OCI-LY1 (cell line): Measurements from ENCODE around the gene ZNF41.

ENCODE experiments used
- H2AFZ ChIP-seq: fragments of 200-600 bp; sonication (generic), shearing (Covaris generic); 2 replicates; pipeline ENCODE4 v1.6.0; 2014; ENCODE audit warnings: antibody characterized with exemption, mild to moderate bottlenecking, low read length
- H3F3A ChIP-seq: fragments of 200-600 bp; sonication (generic), shearing (Covaris generic); 2 replicates; pipeline ENCODE4 v1.6.0; 2014; ENCODE audit warnings: mild to moderate bottlenecking, antibody characterized with exemption, low read length, moderate library complexity; ENCODE audit not compliant: insufficient read depth
- H3K27ac ChIP-seq: fragments of 200-600 bp; sonication (generic); 2 replicates; pipeline ENCODE4 v1.5.1; 2014; ENCODE audit warnings: low read length, mixed run types, mild to moderate bottlenecking, low read depth; ENCODE audit not compliant: poor library complexity, severe bottlenecking
- H3K27me3 ChIP-seq: fragments of 200-600 bp; sonication (generic); 2 replicates; pipeline ENCODE4 v1.6.0; 2014; ENCODE audit warnings: antibody characterized with exemption, mild to moderate bottlenecking, low read length, moderate library complexity; ENCODE audit not compliant: insufficient read depth
- H3K36me3 ChIP-seq: fragments of 200-600 bp; sonication (generic); 2 replicates; pipeline ENCODE4 v1.6.1; 2014; ENCODE audit warnings: mild to moderate bottlenecking, antibody characterized with exemption, low read length, moderate library complexity, mixed read lengths; ENCODE audit not compliant: insufficient read depth
- H3K4me1 ChIP-seq: fragments of 200-600 bp; sonication (generic); 2 replicates; pipeline ENCODE4 v1.5.1; 2014; ENCODE audit warnings: mild to moderate bottlenecking, low read length, moderate library complexity; ENCODE audit not compliant: insufficient read depth, severe bottlenecking
- H3K4me2 ChIP-seq: fragments of 200-600 bp; sonication (generic), shearing (Covaris generic); 2 replicates; pipeline ENCODE4 v1.6.1; 2014; ENCODE audit warnings: low read length
- H3K4me3 ChIP-seq: fragments of 200-600 bp; sonication (generic); 2 replicates; pipeline ENCODE4 v1.5.1; 2014; ENCODE audit warnings: low read length, low read depth, mild to moderate bottlenecking, mixed read lengths; ENCODE audit not compliant: poor library complexity, severe bottlenecking
- H3K79me2 ChIP-seq: fragments of 200-600 bp; shearing (Covaris generic); 2 replicates; pipeline ENCODE4 v1.6.1; 2016; ENCODE audit warnings: mixed run types, low read length, mixed read lengths; ENCODE audit not compliant: insufficient read depth
- H3K9ac ChIP-seq: fragments of 200-600 bp; sonication (generic), shearing (Covaris generic); 2 replicates; pipeline ENCODE4 v1.6.1; 2014; ENCODE audit warnings: mild to moderate bottlenecking, low read length, mixed read lengths
- H3K9me2 ChIP-seq: fragments of 200-600 bp; sonication (generic), shearing (Covaris generic); 2 replicates; pipeline ENCODE4 v1.6.1; 2014; ENCODE audit warnings: low read depth, mild to moderate bottlenecking, low read length, mixed read lengths
- H3K9me3 ChIP-seq: fragments of 200-600 bp; shearing (Covaris generic); 2 replicates; pipeline ENCODE4 v1.6.1; 2014; ENCODE audit warnings: low read length, mixed read lengths
- H4K20me1 ChIP-seq: fragments of 200-600 bp; sonication (generic), shearing (Covaris generic); 2 replicates; pipeline ENCODE4 v1.6.0; 2016; ENCODE audit warnings: mild to moderate bottlenecking, low read length; ENCODE audit not compliant: insufficient read depth
- EZH2 ChIP-seq: fragments of 200-600 bp; sonication (generic), shearing (Covaris generic); IDR thresholded peaks from 2 replicates; pipeline ENCODE4 v1.8.0; 2017; ENCODE audit warnings: borderline replicate concordance, mixed run types, mild to moderate bottlenecking, antibody characterized with exemption, low read length, moderate library complexity, mixed read lengths
- TF ChIP-seq, protein P1 (sequence below): fragments of 200-600 bp; sonication (generic), shearing (Covaris generic); IDR thresholded peaks from 2 replicates; pipeline ENCODE4 v1.5.1; 2017; ENCODE audit warnings: mild to moderate bottlenecking, antibody characterized with exemption, low read length, moderate library complexity, mixed read lengths

Gene ZNF41

DNA sequence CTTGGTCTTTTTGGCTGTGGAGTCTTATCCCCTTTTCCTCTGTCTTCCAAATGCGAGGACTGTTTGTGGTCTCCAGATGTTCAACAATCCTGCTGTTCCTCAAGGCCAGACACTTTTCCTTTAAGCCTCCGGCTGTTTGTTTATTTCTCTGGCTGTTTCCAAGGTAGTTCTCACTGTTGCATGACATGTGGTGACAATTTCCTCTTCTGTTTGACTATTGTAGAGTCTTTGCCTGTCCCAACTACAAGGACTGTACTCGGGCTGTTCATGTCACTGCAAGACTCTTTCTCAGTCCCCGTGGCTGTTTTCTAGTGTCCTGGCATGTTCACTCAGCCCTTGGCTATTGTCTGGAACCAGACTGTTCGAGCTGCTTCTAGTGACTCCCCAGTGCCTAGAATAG lies 62.1 kb downstream of the ZNF41 start:
- Histone ChIP-seq H3K9me3 (no peaks in the 10 kb centered on the region), H3K9me2 (no peaks in the 10 kb centered on the region), H2AFZ (no peak overlapping the region), H3K4me2 (no peak overlapping the region), H3K4me3 (no peak overlapping the region), H4K20me1 (no peaks in the 10 kb centered on the region), H3K79me2 (no peaks in the 10 kb centered on the region), H3F3A (no peaks in the 10 kb centered on the region), H3K4me1 (no peaks in the 10 kb centered on the region), H3K27me3 (no peaks in the 10 kb centered on the region), H3K9ac (no peak overlapping the region), H3K36me3 (no peaks in the 10 kb centered on the region), H3K27ac (no peak overlapping the region)
- TF ChIP-seq EZH2 = no peak
- TF ChIP-seq, protein P1, sequence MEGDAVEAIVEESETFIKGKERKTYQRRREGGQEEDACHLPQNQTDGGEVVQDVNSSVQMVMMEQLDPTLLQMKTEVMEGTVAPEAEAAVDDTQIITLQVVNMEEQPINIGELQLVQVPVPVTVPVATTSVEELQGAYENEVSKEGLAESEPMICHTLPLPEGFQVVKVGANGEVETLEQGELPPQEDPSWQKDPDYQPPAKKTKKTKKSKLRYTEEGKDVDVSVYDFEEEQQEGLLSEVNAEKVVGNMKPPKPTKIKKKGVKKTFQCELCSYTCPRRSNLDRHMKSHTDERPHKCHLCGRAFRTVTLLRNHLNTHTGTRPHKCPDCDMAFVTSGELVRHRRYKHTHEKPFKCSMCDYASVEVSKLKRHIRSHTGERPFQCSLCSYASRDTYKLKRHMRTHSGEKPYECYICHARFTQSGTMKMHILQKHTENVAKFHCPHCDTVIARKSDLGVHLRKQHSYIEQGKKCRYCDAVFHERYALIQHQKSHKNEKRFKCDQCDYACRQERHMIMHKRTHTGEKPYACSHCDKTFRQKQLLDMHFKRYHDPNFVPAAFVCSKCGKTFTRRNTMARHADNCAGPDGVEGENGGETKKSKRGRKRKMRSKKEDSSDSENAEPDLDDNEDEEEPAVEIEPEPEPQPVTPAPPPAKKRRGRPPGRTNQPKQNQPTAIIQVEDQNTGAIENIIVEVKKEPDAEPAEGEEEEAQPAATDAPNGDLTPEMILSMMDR = no peak

DNA sequence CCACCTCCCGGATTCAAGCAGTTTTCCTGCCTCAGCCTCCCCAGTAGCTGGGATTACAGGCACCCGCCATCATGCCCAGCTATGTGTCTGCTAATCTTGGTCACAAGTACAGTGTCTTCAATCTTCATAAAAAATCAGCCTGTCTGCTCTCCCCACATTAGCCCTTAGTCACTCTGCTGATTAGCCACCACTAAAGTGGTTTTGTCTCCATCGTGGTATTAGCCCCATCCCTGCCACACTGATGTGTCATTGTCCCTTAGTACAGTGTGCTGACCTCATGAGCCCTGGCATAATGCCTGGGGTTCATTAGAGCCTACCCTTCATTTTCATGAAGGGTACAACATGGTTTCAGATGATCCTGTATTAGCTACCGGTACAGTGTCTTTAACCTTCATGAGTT lies 62.8 kb downstream of the ZNF41 start:
- no peaks in the 10 kb centered on the region for H3K79me2 ChIP-seq
- TF ChIP-seq, protein P1 = no peak
- TF ChIP-seq EZH2 = no peak
- H3K4me3 ChIP-seq = no peak overlapping the region
- no peaks in the 10 kb centered on the region for H3K36me3 ChIP-seq
- no peak overlapping the region for H2AFZ ChIP-seq
- H3K4me1 ChIP-seq = no peaks in the 10 kb centered on the region
- no peaks in the 10 kb centered on the region for H3K9me2 ChIP-seq
- no peak overlapping the region for H3K4me2 ChIP-seq
- no peak overlapping the region for H3K9ac ChIP-seq
- no peaks in the 10 kb centered on the region for H3K9me3 ChIP-seq
- H3K27ac ChIP-seq = no peak overlapping the region
- no peaks in the 10 kb centered on the region for H4K20me1 ChIP-seq
- no peaks in the 10 kb centered on the region for H3K27me3 ChIP-seq
- H3F3A ChIP-seq = no peaks in the 10 kb centered on the region

DNA sequence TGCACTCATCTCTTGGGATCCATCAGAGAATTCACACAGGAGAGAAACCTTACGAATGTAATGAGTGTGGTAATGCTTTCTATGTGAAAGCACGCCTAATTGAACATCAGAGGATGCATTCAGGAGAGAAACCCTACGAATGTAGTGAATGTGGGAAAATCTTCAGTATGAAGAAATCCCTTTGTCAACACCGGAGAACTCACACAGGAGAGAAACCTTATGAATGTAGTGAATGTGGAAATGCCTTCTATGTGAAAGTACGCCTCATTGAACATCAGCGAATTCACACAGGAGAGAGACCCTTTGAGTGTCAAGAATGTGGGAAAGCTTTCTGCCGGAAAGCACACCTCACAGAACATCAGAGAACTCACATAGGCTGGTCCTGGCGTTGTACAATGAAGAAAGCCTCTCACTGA lies 69.8 kb downstream of the ZNF41 start:
- Histone ChIP-seq H3K9ac (no peak overlapping the region), H4K20me1 (no peaks in the 10 kb centered on the region), H3K27ac (no peak overlapping the region), H3K9me3 (no peaks in the 10 kb centered on the region), H3K9me2 (no peaks in the 10 kb centered on the region), H3K4me2 (no peak overlapping the region), H3K79me2 (no peaks in the 10 kb centered on the region), H3F3A (no peaks in the 10 kb centered on the region), H3K27me3 (no peaks in the 10 kb centered on the region), H3K36me3 (no peaks in the 10 kb centered on the region), H3K4me1 (no peaks in the 10 kb centered on the region), H3K4me3 (no peak overlapping the region), H2AFZ (no peak overlapping the region)
- TF ChIP-seq EZH2 = no peak
- TF ChIP-seq, protein P1 = no peak
